NOMO-1 treated with dmso at 0.1 percent for 144 hours (cell line): ENCODE data around the gene SYCP2L.

Experiments
- DNase-seq: peaks from one replicate; lab custom pipeline; 2025; ENCODE audit not compliant: unreplicated experiment; lab: John Stamatoyannopoulos, UW

SYCP2L gene

GRCh38 chr6:11006061-11006460 is 119.2 kb downstream of the SYCP2L start:
- no peak for DNase-seq

- no peak for DNase-seq
These were observed 121.1 kb downstream of the SYCP2L start for GRCh38 chr6:11007715-11008608.

GRCh38 chr6:11008821-11009220 is 122.0 kb downstream of the SYCP2L start:
- no peak for DNase-seq

- no peak for DNase-seq
These were observed 122.5 kb downstream of the SYCP2L start for GRCh38 chr6:11009353-11009752.

GRCh38 chr6:11011787-11012234 is 125.0 kb downstream of the SYCP2L start:
- DNase-seq, result no peak

GRCh38 chr6:11012295-11012754 is 125.5 kb downstream of the SYCP2L start:
- no peak for DNase-seq

GRCh38 chr6:11012976-11013720 is 126.3 kb downstream of the SYCP2L start:
- DNase-seq, result no peak

GRCh38 chr6:11013721-11014070 is 126.8 kb downstream of the SYCP2L start:
- DNase-seq, result no peak

GRCh38 chr6:11015102-11015501 is 128.2 kb downstream of the SYCP2L start:
- no peak for DNase-seq

GRCh38 chr6:11016452-11016851 is 129.6 kb downstream of the SYCP2L start:
- DNase-seq, result no peak

GRCh38 chr6:11017090-11017489 is 130.2 kb downstream of the SYCP2L start:
- DNase-seq, result no peak

- DNase-seq, result no peak
These were observed 131.4 kb downstream of the SYCP2L start for GRCh38 chr6:11018225-11018624.

- no peak for DNase-seq
These were observed 134.2 kb downstream of the SYCP2L start for GRCh38 chr6:11021003-11021402.

GRCh38 chr6:11021714-11022113 is 134.9 kb downstream of the SYCP2L start:
- no peak for DNase-seq

GRCh38 chr6:11023032-11023431 is 136.2 kb downstream of the SYCP2L start:
- DNase-seq, result no peak
